ENCODE results near the gene PCDHGC4. TPM values are rescaled to one million over a fixed set of nuclear protein-coding genes. Genes with fewer than 3 reads are reported as not detected.

Gene PCDHGC4
- total RNA-seq, 4 donors from 2014 or later, result 3.3 to 11.7 (median 5.1) TPM

GRCh38 chr5:141534492-141535213 lies 49.8 kb downstream of the PCDHGC4 start:
- Histone ChIP-seq H3K27me3 (no peaks in the 10 kb centered on the region), H3K4me1 (peaks cover 0 to 2% (median 0%) of the 10 kb centered on the region in 4 donors), H3K4me3 (no peak overlapping the region), H3K27ac (no peak overlapping the region), H3K9me3 (no peaks in the 10 kb centered on the region), H3K36me3 (peaks cover 0 to 18% (median 8%) of the 10 kb centered on the region in 3 donors)
- no peak for TF ChIP-seq POLR2A (IDR thresholded peaks at IDR 0.05)
- TF ChIP-seq EP300 (IDR thresholded peaks at IDR 0.05), result no peak
- TF ChIP-seq, protein P1, sequence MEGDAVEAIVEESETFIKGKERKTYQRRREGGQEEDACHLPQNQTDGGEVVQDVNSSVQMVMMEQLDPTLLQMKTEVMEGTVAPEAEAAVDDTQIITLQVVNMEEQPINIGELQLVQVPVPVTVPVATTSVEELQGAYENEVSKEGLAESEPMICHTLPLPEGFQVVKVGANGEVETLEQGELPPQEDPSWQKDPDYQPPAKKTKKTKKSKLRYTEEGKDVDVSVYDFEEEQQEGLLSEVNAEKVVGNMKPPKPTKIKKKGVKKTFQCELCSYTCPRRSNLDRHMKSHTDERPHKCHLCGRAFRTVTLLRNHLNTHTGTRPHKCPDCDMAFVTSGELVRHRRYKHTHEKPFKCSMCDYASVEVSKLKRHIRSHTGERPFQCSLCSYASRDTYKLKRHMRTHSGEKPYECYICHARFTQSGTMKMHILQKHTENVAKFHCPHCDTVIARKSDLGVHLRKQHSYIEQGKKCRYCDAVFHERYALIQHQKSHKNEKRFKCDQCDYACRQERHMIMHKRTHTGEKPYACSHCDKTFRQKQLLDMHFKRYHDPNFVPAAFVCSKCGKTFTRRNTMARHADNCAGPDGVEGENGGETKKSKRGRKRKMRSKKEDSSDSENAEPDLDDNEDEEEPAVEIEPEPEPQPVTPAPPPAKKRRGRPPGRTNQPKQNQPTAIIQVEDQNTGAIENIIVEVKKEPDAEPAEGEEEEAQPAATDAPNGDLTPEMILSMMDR (IDR thresholded peaks at IDR 0.05), result no peak
- no peak for DNase-seq (ENCODE audit: low spot score in 2 of 2)
- WGBS, 2 donors, result 86 to 93% methylated on average over 4 of the region's 4 CpGs

Other genes starting within 250 kb of the PCDHGC4 start
- gene PCDHB15, start 239.6 kb upstream of the PCDHGC4 start, total RNA-seq, result 1 to 10 TPM; 5.4 to 7.6 (median 6.4) TPM
- gene SLC25A2, start 181.0 kb upstream of the PCDHGC4 start, total RNA-seq, result 1 to 10 TPM in 1 of 4 donors, under 1 TPM in 1, not detected in 2; 0.42 to 4.8 TPM
- gene TAF7, start 164.2 kb upstream of the PCDHGC4 start, total RNA-seq, result 10 to 100 TPM; 49.5 to 80.0 (median 59.5) TPM
- 1 to 10 TPM in 3 of 4 donors, under 1 TPM in 1; 0.90 to 2.5 (median 1.8) TPM for gene PCDHGA1, start 154.5 kb upstream of the PCDHGC4 start, total RNA-seq
- 10 to 100 TPM in 3 of 4 donors, 1 to 10 TPM in 1; 9.6 to 20.4 (median 12.7) TPM for gene PCDHGA2, start 146.3 kb upstream of the PCDHGC4 start, total RNA-seq
- gene PCDHGA3, start 141.2 kb upstream of the PCDHGC4 start, total RNA-seq, result 10 to 100 TPM in 1 of 4 donors, 1 to 10 TPM in 3; 6.5 to 10.5 (median 8.7) TPM
- 1 to 10 TPM; 4.3 to 8.4 (median 6.8) TPM for gene PCDHGB1, start 134.9 kb upstream of the PCDHGC4 start, total RNA-seq
- 10 to 100 TPM in 2 of 4 donors, 1 to 10 TPM in 2; 5.1 to 13.5 (median 9.2) TPM for gene PCDHGA4, start 130.0 kb upstream of the PCDHGC4 start, total RNA-seq
- gene PCDHGB2, start 125.0 kb upstream of the PCDHGC4 start, total RNA-seq, result 10 to 100 TPM in 2 of 4 donors, 1 to 10 TPM in 2; 9.2 to 14.0 (median 10.4) TPM
- gene PCDHGA5, start 120.9 kb upstream of the PCDHGC4 start, total RNA-seq, result 10 to 100 TPM in 3 of 4 donors, 1 to 10 TPM in 1; 8.2 to 13.2 (median 12.1) TPM
- 10 to 100 TPM in 2 of 4 donors, 1 to 10 TPM in 2; 7.8 to 12.4 (median 10.1) TPM for gene PCDHGB3, start 114.8 kb upstream of the PCDHGC4 start, total RNA-seq
- 10 to 100 TPM in 2 of 4 donors, 1 to 10 TPM in 2; 7.4 to 12.3 (median 10.1) TPM for gene PCDHGA6, start 111.1 kb upstream of the PCDHGC4 start, total RNA-seq
- 10 to 100 TPM in 1 of 4 donors, 1 to 10 TPM in 3; 7.6 to 12.2 (median 9.2) TPM for gene PCDHGA7, start 102.3 kb upstream of the PCDHGC4 start, total RNA-seq
- gene PCDHGB4, start 97.3 kb upstream of the PCDHGC4 start, total RNA-seq, result 10 to 100 TPM in 3 of 4 donors, 1 to 10 TPM in 1; 9.3 to 12.3 (median 11.1) TPM
- 1 to 10 TPM; 5.5 to 9.3 (median 6.6) TPM for gene PCDHGA8, start 92.4 kb upstream of the PCDHGC4 start, total RNA-seq
- gene PCDHGB5, start 87.1 kb upstream of the PCDHGC4 start, total RNA-seq, result 10 to 100 TPM in 3 of 4 donors, 1 to 10 TPM in 1; 9.9 to 22.4 (median 16.2) TPM
- gene PCDHGA9, start 82.3 kb upstream of the PCDHGC4 start, total RNA-seq, result 10 to 100 TPM in 3 of 4 donors, 1 to 10 TPM in 1; 8.4 to 13.8 (median 11.9) TPM
- 10 to 100 TPM in 3 of 4 donors, 1 to 10 TPM in 1; 9.2 to 16.8 (median 13.9) TPM for gene PCDHGB6, start 77.0 kb upstream of the PCDHGC4 start, total RNA-seq
- 10 to 100 TPM in 2 of 4 donors, 1 to 10 TPM in 2; 7.6 to 15.0 (median 10.6) TPM for gene PCDHGA10, start 72.0 kb upstream of the PCDHGC4 start, total RNA-seq
- 10 to 100 TPM; 14.6 to 19.2 (median 18.0) TPM for gene PCDHGB7, start 67.4 kb upstream of the PCDHGC4 start, total RNA-seq
- gene PCDHGA11, start 64.0 kb upstream of the PCDHGC4 start, total RNA-seq, result 1 to 10 TPM; 8.3 to 9.3 (median 8.9) TPM
- gene PCDHGA12, start 54.5 kb upstream of the PCDHGC4 start, total RNA-seq, result 10 to 100 TPM in 2 of 4 donors, 1 to 10 TPM in 2; 7.9 to 19.8 (median 10.1) TPM
- 10 to 100 TPM; 40.4 to 77.7 (median 56.3) TPM for gene PCDHGC3, start 9.1 kb upstream of the PCDHGC4 start, total RNA-seq
- gene PCDHGC5, start 4.1 kb downstream of the PCDHGC4 start, total RNA-seq, result 1 to 10 TPM; 3.1 to 5.9 (median 3.8) TPM
- gene DIAPH1, start 134.0 kb downstream of the PCDHGC4 start, total RNA-seq, result 100 to 1,000 TPM in 1 of 4 donors, 10 to 100 TPM in 3; 59.4 to 102 (median 64.0) TPM
- gene HDAC3, start 151.8 kb downstream of the PCDHGC4 start, total RNA-seq, result 10 to 100 TPM; 33.0 to 38.3 (median 36.5) TPM
- 1 to 10 TPM; 2.0 to 8.7 (median 4.1) TPM for gene RELL2, start 152.0 kb downstream of the PCDHGC4 start, total RNA-seq
- 10 to 100 TPM; 10.7 to 53.4 (median 34.5) TPM for gene FCHSD1, start 166.4 kb downstream of the PCDHGC4 start, total RNA-seq
- gene ARAP3, start 197.2 kb downstream of the PCDHGC4 start, total RNA-seq, result 10 to 100 TPM in 2 of 4 donors, 1 to 10 TPM in 2; 4.4 to 11.8 (median 9.4) TPM

All from tibial nerve (tissue), 4 donors.